HG03558 (cell line): Measurements from ENCODE around the gene ERVFRD-1.

ENCODE experiments used
- ATAC-seq: cut with Tn5 transposase; IDR thresholded peaks from one replicate; pipeline ENCODE4 v1.9.1; 2021; ENCODE audit warnings: moderate number of reproducible peaks; ENCODE audit not compliant: unreplicated experiment; ENCODE audit errors: extremely low read depth

Gene ERVFRD-1

GRCh38 chr6:11056871-11057270 lies 54.7 kb downstream of the ERVFRD-1 start:
- ATAC-seq, result no peak

GRCh38 chr6:11055127-11055627 lies 56.3 kb downstream of the ERVFRD-1 start:
- ATAC-seq, result no peak

GRCh38 chr6:11054722-11055121 lies 56.8 kb downstream of the ERVFRD-1 start:
- ATAC-seq, result no peak

GRCh38 chr6:11053307-11053706 lies 58.2 kb downstream of the ERVFRD-1 start:
- no peak for ATAC-seq
